ENCODE results near the gene ENO3. TPM values are rescaled to one million over a fixed set of nuclear protein-coding genes. Genes with fewer than 3 reads are reported as not detected.

Gene ENO3
- polyA plus RNA-seq, 1 of the 3 experiments (the other 2 are of a cell fraction) = 29.2 TPM

GRCh38 chr17:4960279-4960922, 9.5 kb downstream of the ENO3 start:
- no peaks in the 10 kb centered on the region for H3K9me3 ChIP-seq
- CTCF ChIA-PET = no interaction called here
- no peak overlapping the region for H3K4me2 ChIP-seq
- H3F3A ChIP-seq (replicated peaks; ENCODE audit: insufficient read depth) = peaks cover 13% of the 10 kb centered on the region
- H3K9me2 ChIP-seq = no peaks in the 10 kb centered on the region
- 92% methylated on average over 9 of the region's 9 CpGs for WGBS (ENCODE audit: low lambda C conversion rate)
- H2AFZ ChIP-seq (ENCODE audit: low read depth) = no peak overlapping the region
- H3K4me1 ChIP-seq (ENCODE audit: control insufficient read depth in 1 of 2, insufficient read depth in 2 of 2, low read depth in 1 of 2, low read length in 1 of 2) = peaks cover 0 to under 1% of the 10 kb centered on the region in 2 experiments; a peak in 1 of 4 replicates
- H3K27me3 ChIP-seq (ENCODE audit: insufficient read depth) = no peaks in the 10 kb centered on the region
- H4K20me1 ChIP-seq (ENCODE audit: insufficient read depth) = no peaks in the 10 kb centered on the region
- TF ChIP-seq EP300 (IDR thresholded peaks at IDR 0.05; ENCODE audit: borderline replicate concordance in 1 of 2, low read depth in 1 of 2, low read length in 1 of 2) (no peak), TCF12 (IDR thresholded peaks at IDR 0.05) (no peak), NRF1 (IDR thresholded peaks at IDR 0.05; ENCODE audit: low read depth, low read length) (no peak)
- TF ChIP-seq, protein P1, sequence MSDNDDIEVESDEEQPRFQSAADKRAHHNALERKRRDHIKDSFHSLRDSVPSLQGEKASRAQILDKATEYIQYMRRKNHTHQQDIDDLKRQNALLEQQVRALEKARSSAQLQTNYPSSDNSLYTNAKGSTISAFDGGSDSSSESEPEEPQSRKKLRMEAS (IDR thresholded peaks at IDR 0.05; ENCODE audit: low read depth) = no peak
- no peak overlapping the region for H3K4me3 ChIP-seq (ENCODE audit: low read depth in 2 of 2, low read length in 1 of 2)
- H3K27ac ChIP-seq (ENCODE audit: low read depth in 2 of 2, low read length in 1 of 2) = no peak overlapping the region
- no peak for DNase-seq
- H3K9ac ChIP-seq = no peak overlapping the region
- peaks cover 4 to 17% of the 10 kb centered on the region in 2 experiments for H3K36me3 ChIP-seq (replicated peaks in 1 of 2; ENCODE audit: control insufficient read depth in 1 of 2, insufficient read depth in 2 of 2, low read length in 1 of 2)
- H3K79me2 ChIP-seq (ENCODE audit: insufficient read depth) = peaks cover 13% of the 10 kb centered on the region; the same call in 1 of the 2 replicates
- POLR2A ChIA-PET = no interaction called here

DNA sequence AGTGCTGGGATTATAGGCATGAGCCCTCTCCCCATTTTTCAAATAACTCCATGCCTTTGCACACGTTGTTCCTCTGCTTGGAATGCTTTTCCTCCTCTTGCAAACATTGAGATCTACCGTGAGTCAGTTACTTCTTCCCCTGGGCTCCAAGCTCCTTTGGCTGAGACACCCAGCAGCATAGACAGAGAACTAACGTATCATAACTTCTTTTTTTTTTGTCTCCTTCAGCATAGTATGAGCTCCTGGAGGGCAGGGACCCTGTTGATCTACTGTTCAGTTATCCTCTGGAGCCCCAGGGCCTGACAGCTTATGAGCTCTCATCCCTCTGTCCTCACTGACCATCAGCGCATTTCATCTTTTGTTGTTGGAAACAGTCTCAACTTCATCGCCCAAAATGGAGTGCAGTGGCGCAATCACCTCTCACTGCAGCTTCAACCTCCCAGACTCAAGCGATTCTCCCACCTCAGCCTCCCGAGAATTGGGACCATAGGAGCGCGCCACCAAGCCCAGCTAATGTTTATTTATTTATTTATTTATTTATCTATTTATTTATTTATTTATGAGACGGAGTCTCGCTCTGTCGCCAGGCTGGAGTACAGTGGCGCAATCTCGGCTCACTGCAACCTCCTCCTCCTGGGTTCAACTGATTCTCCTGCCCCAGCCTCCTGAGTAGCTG, 14.5 kb downstream of the ENO3 start:
- ChIA-PET CTCF (interaction anchor here (0.5 to 3.0 kb wide), 4 partner anchors 8 to 56 kb away, joined by 3 to 20 read pairs (median 8); partner anchors contain the start of gene ENO3), POLR2A (interaction anchor here (3.6 to 4.2 kb wide), 2 partner anchors 13 to 18 kb away, joined by 32 to 56 read pairs; partner anchors contain the start of genes ENO3 and PFN1)
- H4K20me1 ChIP-seq (ENCODE audit: insufficient read depth) = no peaks in the 10 kb centered on the region

More for the DNA sequence above, 14.5 kb downstream of the ENO3 start:
- Histone ChIP-seq H3K79me2 (ENCODE audit: insufficient read depth) (peaks cover 46% of the 10 kb centered on the region), H3K27me3 (ENCODE audit: insufficient read depth) (no peaks in the 10 kb centered on the region), H3F3A (replicated peaks; ENCODE audit: insufficient read depth) (peaks cover 24% of the 10 kb centered on the region), H3K9me2 (no peaks in the 10 kb centered on the region), H3K4me2 (no peak overlapping the region), H3K9ac (no peak overlapping the region), H3K36me3 (replicated peaks in 1 of 2; ENCODE audit: control insufficient read depth in 1 of 2, insufficient read depth in 2 of 2, low read length in 1 of 2) (peaks cover under 1 to 20% of the 10 kb centered on the region in 2 experiments), H2AFZ (ENCODE audit: low read depth) (no peak overlapping the region), H3K27ac (ENCODE audit: low read depth in 2 of 2, low read length in 1 of 2) (no peak overlapping the region; a peak in 1 of 4 replicates), H3K4me3 (ENCODE audit: low read depth in 2 of 2, low read length in 1 of 2) (no peak overlapping the region), H3K4me1 (ENCODE audit: control insufficient read depth in 1 of 2, insufficient read depth in 2 of 2, low read depth in 1 of 2, low read length in 1 of 2) (peaks cover 16 to 24% of the 10 kb centered on the region in 2 experiments; a peak in 3 of 4 replicates), H3K9me3 (no peaks in the 10 kb centered on the region)
- WGBS (ENCODE audit: low lambda C conversion rate) = 97% methylated on average over 15 of the region's 15 CpGs
- TF ChIP-seq CHD2 (IDR thresholded peaks at IDR 0.05; ENCODE audit: low read length, partially characterized antibody) (no peak), PBX3 (IDR thresholded peaks at IDR 0.05) (no peak), YY1 (IDR thresholded peaks at IDR 0.05; ENCODE audit: low read depth) (no peak), FOSL2 (IDR thresholded peaks at IDR 0.05; ENCODE audit: borderline replicate concordance, low read depth) (no peak), RAD21 (IDR thresholded peaks at IDR 0.05; ENCODE audit: low read length) (no peak), USF2 (IDR thresholded peaks at IDR 0.05; ENCODE audit: borderline replicate concordance, low read depth, low read length) (no peak), FOXM1 (IDR thresholded peaks at IDR 0.05; ENCODE audit: low read depth) (no peak), SIN3A (IDR thresholded peaks at IDR 0.05; ENCODE audit: borderline replicate concordance, low read depth, low read length) (no peak), MEF2A (IDR thresholded peaks at IDR 0.05; ENCODE audit: borderline replicate concordance, low read depth) (no peak)
- TF ChIP-seq, protein P1 (IDR thresholded peaks at IDR 0.05; ENCODE audit: low read depth) = no peak
- TF ChIP-seq, protein P2, sequence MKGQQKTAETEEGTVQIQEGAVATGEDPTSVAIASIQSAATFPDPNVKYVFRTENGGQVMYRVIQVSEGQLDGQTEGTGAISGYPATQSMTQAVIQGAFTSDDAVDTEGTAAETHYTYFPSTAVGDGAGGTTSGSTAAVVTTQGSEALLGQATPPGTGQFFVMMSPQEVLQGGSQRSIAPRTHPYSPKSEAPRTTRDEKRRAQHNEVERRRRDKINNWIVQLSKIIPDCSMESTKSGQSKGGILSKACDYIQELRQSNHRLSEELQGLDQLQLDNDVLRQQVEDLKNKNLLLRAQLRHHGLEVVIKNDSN (IDR thresholded peaks at IDR 0.05; ENCODE audit: borderline replicate concordance, low read depth) = no peak
- no peak for DNase-seq
